Measurements from ENCODE around the gene EIF1. TPM values are rescaled to one million over a fixed set of nuclear protein-coding genes. Genes with fewer than 3 reads are reported as not detected.
"Not testable (repeated sequence)": the region's sequence is repeated elsewhere in the genome, so short reads cannot be mapped to it uniquely, and the experiment has no call there.

Gene EIF1
- polyA plus RNA-seq, 1 donor (not counting 4 experiments of a cell fraction or from before 2014, with no cell fraction given) = 308 TPM

- H2AFZ ChIP-seq (ENCODE audit: control insufficient read depth, low read length) = no peak overlapping the region
- H3K4me1 ChIP-seq (ENCODE audit: control insufficient read depth, extremely low read depth, insufficient read depth, low read length) = no peaks in the 10 kb centered on the region
- H3K36me3 ChIP-seq (ENCODE audit: control insufficient read depth in 2 of 2, extremely low read depth in 1 of 2, insufficient read depth in 2 of 2, low read length in 2 of 2) = peaks cover 7 to 11% of the 10 kb centered on the region in 2 experiments
- H3K4me3 ChIP-seq (ENCODE audit: control insufficient read depth in 2 of 3, extremely low read depth in 1 of 3, insufficient read depth in 2 of 3, low read depth in 1 of 3, low read length in 3 of 3) = no peak overlapping the region
- FAIRE-seq (peak; percentile 62), DNase-seq (ENCODE audit: low read depth, low spot score) (no peak)
- no peak overlapping the region for H3K4me2 ChIP-seq (ENCODE audit: control insufficient read depth, extremely low read depth, insufficient read depth, low read depth, low read length)
- dilution Hi-C loops (cut with MboI; ENCODE audit: extremely low pct_ligation_motif_present, low sequenced_read_pairs) = no loop called here
- no peaks in the 10 kb centered on the region for H3K9me3 ChIP-seq (ENCODE audit: control insufficient read depth, low read depth, low read length)
- H3K9ac ChIP-seq (ENCODE audit: control insufficient read depth, extremely low read depth, insufficient read depth, low read length) = no peak overlapping the region
- no peaks in the 10 kb centered on the region for H3K27me3 ChIP-seq (ENCODE audit: control insufficient read depth, extremely low read depth, insufficient read depth, low read length)
- H3K27ac ChIP-seq (ENCODE audit: control insufficient read depth, insufficient read depth, low read length) = no peak overlapping the region
- peaks cover 15% of the 10 kb centered on the region for H4K20me1 ChIP-seq (ENCODE audit: control insufficient read depth, extremely low read depth, insufficient read depth, low read length)
- no peaks in the 10 kb centered on the region for H3K9me1 ChIP-seq (ENCODE audit: control insufficient read depth, extremely low read depth, insufficient read depth, low read length)
- peaks cover under 1% of the 10 kb centered on the region for H3K79me2 ChIP-seq (ENCODE audit: control insufficient read depth, insufficient read depth, low read length)
- TF ChIP-seq CTCF (optimal IDR thresholded peaks at IDR 0.05 in 1 of 3, IDR thresholded peaks at IDR 0.05 in 1 of 3, conservative IDR thresholded peaks at IDR 0.05 in 1 of 3; ENCODE audit: extremely low read depth in 1 of 3, insufficient read depth in 2 of 3, low read length in 3 of 3) (peak; percentile 62 to 82 (median 69)), EZH2 (IDR thresholded peaks at IDR 0.05; ENCODE audit: low read length) (no peak)
Observed at GRCh38 chr17:41695954-41696757, 7.5 kb downstream of the EIF1 start.

GRCh38 chr17:41697122-41697962 lies 8.7 kb downstream of the EIF1 start:
- DNase-seq (ENCODE audit: low read depth, low spot score) (no peak), FAIRE-seq (no peak)
- Histone ChIP-seq H4K20me1 (ENCODE audit: control insufficient read depth, extremely low read depth, insufficient read depth, low read length) (peaks cover 3% of the 10 kb centered on the region), H3K4me2 (ENCODE audit: control insufficient read depth, extremely low read depth, insufficient read depth, low read depth, low read length) (no peak overlapping the region), H2AFZ (ENCODE audit: control insufficient read depth, low read length) (no peak overlapping the region), H3K79me2 (ENCODE audit: control insufficient read depth, insufficient read depth, low read length) (no peaks in the 10 kb centered on the region), H3K4me1 (ENCODE audit: control insufficient read depth, extremely low read depth, insufficient read depth, low read length) (no peaks in the 10 kb centered on the region), H3K4me3 (ENCODE audit: control insufficient read depth in 2 of 3, extremely low read depth in 1 of 3, insufficient read depth in 2 of 3, low read depth in 1 of 3, low read length in 3 of 3) (no peak overlapping the region), H3K9me3 (ENCODE audit: control insufficient read depth, low read depth, low read length) (no peaks in the 10 kb centered on the region), H3K9ac (ENCODE audit: control insufficient read depth, extremely low read depth, insufficient read depth, low read length) (no peak overlapping the region), H3K27me3 (ENCODE audit: control insufficient read depth, extremely low read depth, insufficient read depth, low read length) (no peaks in the 10 kb centered on the region), H3K27ac (ENCODE audit: control insufficient read depth, insufficient read depth, low read length) (no peak overlapping the region), H3K9me1 (ENCODE audit: control insufficient read depth, extremely low read depth, insufficient read depth, low read length) (no peaks in the 10 kb centered on the region), H3K36me3 (ENCODE audit: control insufficient read depth in 2 of 2, extremely low read depth in 1 of 2, insufficient read depth in 2 of 2, low read length in 2 of 2) (peaks cover 0 to 2% of the 10 kb centered on the region in 2 experiments)
- no peak for TF ChIP-seq CTCF (optimal IDR thresholded peaks at IDR 0.05 in 1 of 3, IDR thresholded peaks at IDR 0.05 in 1 of 3, conservative IDR thresholded peaks at IDR 0.05 in 1 of 3; ENCODE audit: extremely low read depth in 1 of 3, insufficient read depth in 2 of 3, low read length in 3 of 3)
- no peak for TF ChIP-seq EZH2 (IDR thresholded peaks at IDR 0.05; ENCODE audit: low read length)
- dilution Hi-C loops (cut with MboI; ENCODE audit: extremely low pct_ligation_motif_present, low sequenced_read_pairs) = no loop called here

- dilution Hi-C loops (cut with MboI; ENCODE audit: extremely low pct_ligation_motif_present, low sequenced_read_pairs); H3K9me1 ChIP-seq (ENCODE audit: control insufficient read depth, extremely low read depth, insufficient read depth, low read length); H3K4me1 ChIP-seq (ENCODE audit: control insufficient read depth, extremely low read depth, insufficient read depth, low read length); H4K20me1 ChIP-seq (ENCODE audit: control insufficient read depth, extremely low read depth, insufficient read depth, low read length); H2AFZ ChIP-seq (ENCODE audit: control insufficient read depth, low read length); H3K9me3 ChIP-seq (ENCODE audit: control insufficient read depth, low read depth, low read length); H3K36me3 ChIP-seq (ENCODE audit: control insufficient read depth in 2 of 2, extremely low read depth in 1 of 2, insufficient read depth in 2 of 2, low read length in 2 of 2); H3K9ac ChIP-seq (ENCODE audit: control insufficient read depth, extremely low read depth, insufficient read depth, low read length); DNase-seq (ENCODE audit: low read depth, low spot score); H3K4me3 ChIP-seq (ENCODE audit: control insufficient read depth in 2 of 3, extremely low read depth in 1 of 3, insufficient read depth in 2 of 3, low read depth in 1 of 3, low read length in 3 of 3); H3K4me2 ChIP-seq (ENCODE audit: control insufficient read depth, extremely low read depth, insufficient read depth, low read depth, low read length); FAIRE-seq; H3K27ac ChIP-seq (ENCODE audit: control insufficient read depth, insufficient read depth, low read length); H3K79me2 ChIP-seq (ENCODE audit: control insufficient read depth, insufficient read depth, low read length); H3K27me3 ChIP-seq (ENCODE audit: control insufficient read depth, extremely low read depth, insufficient read depth, low read length): not testable (repeated sequence)
Observed at GRCh38 chr17:41700843-41701242, 12.2 kb downstream of the EIF1 start.
